PC-9 (cell line): Measurements from ENCODE around the gene GATM. TPM values are rescaled to one million over a fixed set of nuclear protein-coding genes. Genes with fewer than 3 reads are reported as not detected.

Experiments used
- BruUV-seq: library from RNA; stranded (reverse); fragments of 400-500 nt; replicated peaks from 2 replicates; lab custom pipeline; 2021; lab: Mats Ljungman, UMichigan
- CTCF ChIA-PET: fragments of 300-600 bp; sonication (Branson Sonifier 250); formaldehyde crosslinking; loops from one replicate; lab custom pipeline; 2022; ENCODE audit warnings: antibody characterized with exemption; lab: Charles Lee
- POLR2A ChIA-PET: fragments of 300-600 bp; sonication (Branson Sonifier 250); formaldehyde crosslinking; loops from one replicate; lab custom pipeline; 2022; ENCODE audit warnings: antibody characterized with exemption; ENCODE audit not compliant: unreplicated experiment; lab: Charles Lee
- DNase-seq, 2 experiments: peaks; one replicate each; pipeline versions ENCODE4 v3.0.0 to v3.0.0-alpha.2; 2015 to 2022; ENCODE audit warnings: mixed read lengths in 1 of 2
- H2AFZ ChIP-seq: fragments of 200-600 bp; sonication (generic); 2 replicates; pipeline ENCODE4 v1.8.1; 2017; ENCODE audit warnings: antibody characterized with exemption
- H3F3A ChIP-seq: fragments of 200-600 bp; sonication (generic); 2 replicates; pipeline ENCODE4 v1.8.1; 2017; ENCODE audit warnings: antibody characterized with exemption, mild to moderate bottlenecking, low read depth; ENCODE audit not compliant: insufficient read depth
- H3K27ac ChIP-seq: fragments of 200-600 bp; sonication (generic); 2 replicates; pipeline ENCODE4 v1.6.1; 2016; ENCODE audit warnings: mixed run types
- H3K27me3 ChIP-seq: fragments of 200-600 bp; sonication (generic); 2 replicates; pipeline ENCODE4 v1.6.1; 2016; ENCODE audit warnings: low read depth, mixed run types; ENCODE audit not compliant: insufficient read depth
- H3K36me3 ChIP-seq: fragments of 200-600 bp; sonication (generic); 2 replicates; pipeline ENCODE4 v1.6.1; 2016; ENCODE audit warnings: low read depth, mixed run types
- H3K4me1 ChIP-seq: fragments of 200-600 bp; sonication (generic); replicated peaks from 2 replicates; pipeline ENCODE4 v1.6.1; 2016; ENCODE audit warnings: mixed run types; ENCODE audit not compliant: insufficient read depth
- H3K4me2 ChIP-seq: fragments of 200-600 bp; sonication (generic); 2 replicates; pipeline ENCODE4 v1.6.1; 2017; ENCODE audit warnings: mixed run types
- H3K4me3 ChIP-seq: fragments of 200-600 bp; sonication (generic); 2 replicates; pipeline ENCODE4 v1.6.1; 2016; ENCODE audit warnings: mixed run types
- H3K79me2 ChIP-seq: fragments of 200-600 bp; sonication (generic); 2 replicates; pipeline ENCODE4 v1.6.1; 2017; ENCODE audit warnings: low read depth, mixed run types
- H3K9me2 ChIP-seq: fragments of 200-600 bp; sonication (generic); 2 replicates; pipeline ENCODE4 v1.8.1; 2017; ENCODE audit warnings: mild to moderate bottlenecking; ENCODE audit not compliant: insufficient read depth
- H3K9me3 ChIP-seq: fragments of 200-600 bp; sonication (generic); 2 replicates; pipeline ENCODE4 v1.8.1; 2016; ENCODE audit warnings: low read depth; ENCODE audit not compliant: insufficient read depth
- H4K20me1 ChIP-seq: fragments of 200-600 bp; sonication (generic); 2 replicates; pipeline ENCODE4 v1.8.1; 2017; ENCODE audit not compliant: insufficient read depth
- EZH2 ChIP-seq: fragments of 200-600 bp; sonication (generic); IDR thresholded peaks from 2 replicates; pipeline ENCODE4 v1.8.0; 2017; ENCODE audit warnings: antibody characterized with exemption, low read depth
- intact Hi-C: fragments of 100-400 bp; cut with micrococcal nuclease; formaldehyde crosslinking; loops from one replicate; pipeline ENCODE4 v1.10.0; 2022; ENCODE audit not compliant: unreplicated experiment
- total RNA-seq: library from RNA; stranded (reverse); gene quantifications from 2 replicates; pipeline ENCODE4 v1.2.3, GENCODE V29; 2021
- TF ChIP-seq, protein P1 (sequence below): fragments of 200-600 bp; sonication (generic); conservative IDR thresholded peaks from 2 replicates; pipeline ENCODE4 v1.6.1; 2017; ENCODE audit warnings: mixed run types, antibody characterized with exemption, mild to moderate bottlenecking, moderate library complexity

The GATM gene
- total RNA-seq, 1 experiment from 2014 or later, result 9.8 TPM

DNA sequence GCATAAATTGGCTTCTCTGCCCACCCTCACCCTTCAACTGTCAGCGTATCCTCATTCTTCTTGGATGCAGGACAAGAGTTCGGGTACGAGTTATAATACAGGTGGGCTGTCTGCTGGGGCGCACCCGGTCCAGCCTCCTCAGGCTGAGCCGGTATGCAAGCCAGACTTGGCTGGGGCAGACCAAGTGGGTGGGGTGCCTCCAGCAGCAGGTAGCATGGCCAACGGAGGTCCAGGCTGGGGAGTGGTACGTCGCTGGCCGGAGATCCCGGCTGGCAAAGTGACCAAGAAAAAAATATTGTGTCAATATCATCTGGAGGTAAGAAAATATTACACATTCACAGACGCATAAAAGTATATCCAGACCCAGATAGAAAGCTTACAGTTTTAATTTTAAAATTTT lies 45.6 kb downstream of the GATM start:
- BruUV-seq, result no TSS peak

DNA sequence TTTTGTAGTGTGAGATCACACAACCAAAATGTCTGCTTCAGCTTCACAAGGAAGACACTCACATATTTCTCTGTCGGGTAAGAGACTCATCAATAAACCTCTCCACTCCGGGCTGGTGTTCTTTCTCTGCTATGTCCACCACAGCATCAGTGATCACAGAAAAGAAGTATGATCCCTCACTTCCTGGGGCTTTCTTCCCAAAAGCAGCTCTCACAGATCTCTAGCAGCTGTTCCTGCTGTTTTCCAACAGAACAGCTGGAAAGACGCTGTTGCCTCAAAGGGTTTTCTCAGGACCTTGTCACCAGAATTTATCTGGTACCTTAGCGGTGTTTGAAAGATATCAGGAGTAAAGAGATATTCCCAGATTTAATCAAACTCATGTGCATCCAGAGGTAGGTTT lies 46.4 kb downstream of the GATM start:
- no peaks in the 10 kb centered on the region for H3F3A ChIP-seq
- ChIA-PET CTCF (no interaction called here), POLR2A (no interaction called here)
- BruUV-seq, result no TSS peak
- DNase-seq, result no peak
- no peak for TF ChIP-seq EZH2
- TF ChIP-seq, protein P1, sequence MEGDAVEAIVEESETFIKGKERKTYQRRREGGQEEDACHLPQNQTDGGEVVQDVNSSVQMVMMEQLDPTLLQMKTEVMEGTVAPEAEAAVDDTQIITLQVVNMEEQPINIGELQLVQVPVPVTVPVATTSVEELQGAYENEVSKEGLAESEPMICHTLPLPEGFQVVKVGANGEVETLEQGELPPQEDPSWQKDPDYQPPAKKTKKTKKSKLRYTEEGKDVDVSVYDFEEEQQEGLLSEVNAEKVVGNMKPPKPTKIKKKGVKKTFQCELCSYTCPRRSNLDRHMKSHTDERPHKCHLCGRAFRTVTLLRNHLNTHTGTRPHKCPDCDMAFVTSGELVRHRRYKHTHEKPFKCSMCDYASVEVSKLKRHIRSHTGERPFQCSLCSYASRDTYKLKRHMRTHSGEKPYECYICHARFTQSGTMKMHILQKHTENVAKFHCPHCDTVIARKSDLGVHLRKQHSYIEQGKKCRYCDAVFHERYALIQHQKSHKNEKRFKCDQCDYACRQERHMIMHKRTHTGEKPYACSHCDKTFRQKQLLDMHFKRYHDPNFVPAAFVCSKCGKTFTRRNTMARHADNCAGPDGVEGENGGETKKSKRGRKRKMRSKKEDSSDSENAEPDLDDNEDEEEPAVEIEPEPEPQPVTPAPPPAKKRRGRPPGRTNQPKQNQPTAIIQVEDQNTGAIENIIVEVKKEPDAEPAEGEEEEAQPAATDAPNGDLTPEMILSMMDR, result no peak
- no peak overlapping the region for H3K4me2 ChIP-seq
- no peaks in the 10 kb centered on the region for H3K4me1 ChIP-seq
- H2AFZ ChIP-seq, result no peak overlapping the region
- H3K9me2 ChIP-seq, result no peaks in the 10 kb centered on the region
- no peaks in the 10 kb centered on the region for H3K9me3 ChIP-seq
- H3K27me3 ChIP-seq, result no peaks in the 10 kb centered on the region
- no peaks in the 10 kb centered on the region for H3K79me2 ChIP-seq
- H4K20me1 ChIP-seq, result no peaks in the 10 kb centered on the region
- no peak overlapping the region for H3K27ac ChIP-seq
- intact Hi-C loops, result loop anchor here (5.0 kb wide), 1 partner anchor 450 kb away; no protein-coding TSS in a partner anchor
- no peak overlapping the region for H3K4me3 ChIP-seq
- H3K36me3 ChIP-seq, result no peaks in the 10 kb centered on the region

More for the DNA sequence above, 45.6 kb downstream of the GATM start:
- Histone ChIP-seq H3K4me3 (no peak overlapping the region), H2AFZ (no peak overlapping the region), H3K27me3 (no peaks in the 10 kb centered on the region), H3K9me2 (no peaks in the 10 kb centered on the region), H3F3A (no peaks in the 10 kb centered on the region), H3K9me3 (no peaks in the 10 kb centered on the region), H3K4me1 (no peaks in the 10 kb centered on the region), H3K79me2 (no peaks in the 10 kb centered on the region), H3K4me2 (no peak overlapping the region), H3K36me3 (no peaks in the 10 kb centered on the region), H3K27ac (no peak overlapping the region), H4K20me1 (no peaks in the 10 kb centered on the region)
- no peak for DNase-seq
- intact Hi-C loops, result loop anchor here (5.0 kb wide), 1 partner anchor 450 kb away; no protein-coding TSS in a partner anchor
- TF ChIP-seq EZH2, result no peak
- TF ChIP-seq, protein P1, result no peak
- POLR2A ChIA-PET, result no interaction called here
- CTCF ChIA-PET, result no interaction called here

DNA sequence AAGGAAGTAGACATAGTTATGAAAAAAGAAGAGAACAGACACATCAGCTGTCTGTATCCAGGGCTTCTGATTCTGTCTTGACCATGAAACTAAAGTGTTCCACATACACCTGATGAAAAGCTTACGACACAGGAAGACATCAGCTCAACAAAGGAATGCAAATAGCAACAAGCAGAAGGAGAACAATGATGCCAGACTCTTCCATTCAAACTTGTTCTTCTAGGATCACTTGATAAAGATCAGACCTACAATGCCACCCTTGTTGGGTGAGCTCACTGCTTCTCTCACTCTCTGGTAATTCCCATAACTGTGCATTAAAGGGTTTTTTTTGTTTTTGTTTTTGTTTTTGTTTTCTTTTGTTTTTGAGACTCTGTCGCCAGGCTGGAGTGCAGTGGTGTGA lies 49.7 kb downstream of the GATM start:
- Histone ChIP-seq H2AFZ (no peak overlapping the region), H3K9me3 (no peaks in the 10 kb centered on the region), H3K9me2 (no peaks in the 10 kb centered on the region), H3F3A (no peaks in the 10 kb centered on the region), H3K27me3 (no peaks in the 10 kb centered on the region), H3K27ac (no peak overlapping the region), H3K4me3 (no peak overlapping the region), H3K4me2 (no peak overlapping the region), H3K79me2 (no peaks in the 10 kb centered on the region), H4K20me1 (no peaks in the 10 kb centered on the region), H3K36me3 (no peaks in the 10 kb centered on the region), H3K4me1 (no peaks in the 10 kb centered on the region)
- no TSS peak for BruUV-seq
- ChIA-PET CTCF (interaction anchor here (0.5 kb wide), 1 partner anchor 12 kb away, joined by 3 read pairs; no protein-coding TSS in a partner anchor), POLR2A (no interaction called here)
- peak in 1 of 2 experiments; percentile 50 for DNase-seq
- intact Hi-C loops, result no loop called here
- TF ChIP-seq EZH2, result no peak
- TF ChIP-seq, protein P1, result no peak
